GM13976 (cell line): ENCODE measurements around the gene CEPT1.

Experiments used
- DNase-seq: peaks from one replicate; pipeline ENCODE4 v3.0.0; 2012; ENCODE audit warnings: low spot score
- CTCF ChIP-seq: IDR thresholded peaks from 2 replicates; pipeline ENCODE4 v1.5.1; 2012; ENCODE audit warnings: borderline replicate concordance, mild to moderate bottlenecking; ENCODE audit not compliant: insufficient read depth; ENCODE audit errors: extremely low read depth, missing control alignments, control extremely low read depth
- in situ Hi-C: fragments of 300-500 bp; cut with MboI; formaldehyde crosslinking; loops from one replicate; pipeline ENCODE4 v1.12.0; 2022; ENCODE audit warnings: low sequenced_read_pairs, mixed read lengths, inconsistent platforms; ENCODE audit not compliant: unreplicated experiment

The CEPT1 gene

GRCh38 chr1:111227851-111228747 is 88.1 kb downstream of the CEPT1 start:
- DNase-seq, result no peak
- no peak for TF ChIP-seq CTCF
- in situ Hi-C loops, result loop anchor here (5.0 to 10.0 kb wide), 4 partner anchors 107 to 529 kb away; partner anchors contain the start of genes CD53 and DDX20

- in situ Hi-C loops, result loop anchor here (5.0 to 10.0 kb wide), 4 partner anchors 106 to 529 kb away; partner anchors contain the start of genes CD53 and DDX20
- no peak for TF ChIP-seq CTCF
- DNase-seq, result no peak
Observed at GRCh38 chr1:111228748-111229126, 88.7 kb downstream of the CEPT1 start.

GRCh38 chr1:111232134-111232533 is 92.1 kb downstream of the CEPT1 start:
- no peak for DNase-seq
- no peak for TF ChIP-seq CTCF
- in situ Hi-C loops, result no loop called here

- in situ Hi-C loops, result no loop called here
- DNase-seq, result no peak
- no peak for TF ChIP-seq CTCF
Observed at GRCh38 chr1:111234258-111234657, 94.2 kb downstream of the CEPT1 start.
